Pancreas (tissue), 10 donors: Measurements from ENCODE around the gene C10orf71. TPM values are rescaled to one million over a fixed set of nuclear protein-coding genes. Genes with fewer than 3 reads are reported as not detected.

Experiments used
- ATAC-seq, 4 donors: fragments of 200-7000 bp; cut with Tn5 transposase; one replicate each; pipeline versions ENCODE4 v1.8.0 to v1.9.1; 2020; ENCODE audit warnings: mild to moderate bottlenecking in 4 of 4, moderate library complexity in 4 of 4
- DNase-seq, 6 donors: peaks; one replicate each; pipeline ENCODE4 v3.0.0-alpha.2; 2020
- FAIRE-seq: peaks from 2 replicates; lab custom pipeline; 2012; peaks lifted over from hg19 to GRCh38; lab: Jason Lieb, UNC
- H3K27ac ChIP-seq, 4 donors: fragments of 200-600 bp; sonication (generic); 1 replicate in 3 of 4; 2 replicates in 1 of 4; pipeline versions ENCODE4 v1.5.0 to v1.8.0; 2020
- H3K27me3 ChIP-seq, 4 donors: fragments of 200-600 bp; one replicate each; pipeline ENCODE4 v1.8.0; 2021
- H3K36me3 ChIP-seq, 3 donors: fragments of 200-600 bp; sonication (generic) in 1 of 3; one replicate each; pipeline versions ENCODE4 v1.5.0 to v1.8.0; 2020 to 2021
- H3K4me1 ChIP-seq, 3 donors: fragments of 200-600 bp; one replicate each; pipeline ENCODE4 v1.8.0; 2021
- H3K4me3 ChIP-seq, 4 donors: fragments of 200-600 bp; sonication (generic) in 2 of 4; one replicate each; pipeline versions ENCODE4 v1.5.0 to v1.8.0; 2020 to 2021
- H3K9me3 ChIP-seq, 4 donors: fragments of 200-600 bp; one replicate each; pipeline ENCODE4 v1.8.0; 2021
- WGBS, 2 donors: extraction: QIAGEN DNeasy Blood & Tissue Kit; methylation state at CpG; one replicate each; pipeline ENCODE4 v1.1.7; 2013; 5-methylcytosine and 5-hydroxymethylcytosine counted together
- intact Hi-C, 3 donors: fragments of 100-400 bp; cut with DNase I; formaldehyde crosslinking; loops; one replicate each; pipeline versions ENCODE4 v1.11.1 to v1.14.2; 2022
- polyA plus RNA-seq, 2 donors: library from polyadenylated mRNA; stranded (reverse); fragments of 200-250 nt; gene quantifications; one replicate each; pipeline ENCODE4 v1.2.3, GENCODE V29; 2013
- total RNA-seq, 6 donors: library from RNA; stranded (reverse); fragmentation: NEBNext Ultra II Directional in 4 of 6; extraction: Animal tissue kit (Norgen Biotek cat#: 25700) in 4 of 6; gene quantifications; one replicate each; pipeline versions ENCODE4 v1.2.1 to v1.2.4, GENCODE V29; 2021 to 2023
- TF ChIP-seq, protein P1 (sequence below), 4 donors: fragments of 200-600 bp; sonication (generic) in 3 of 4; IDR thresholded peaks; one replicate each; pipeline versions ENCODE4 v1.5.0 to v1.8.0; 2021; ENCODE audit warnings: antibody characterized with exemption in 4 of 4
- donor health status: healthy with polysubstance abuse.
- donor health status: DM: no; HTN: no; CAD: no; lungs with moderate emphysema.
- donor health status: DM: no; HTN: no; CAD: no.
- donor health status: control.
- donor health status: control.
- donor health status: Bipolar disorder and iron deficiency.
- donor health status: DM: yes; HTN: yes; CAD: no.
- donor health status: DM: no; HTN: no; CAD: no.
- donor health status: DM: no; HTN: no; CAD: no.
- donor health status: DM: yes; HTN: yes; CAD: no.

C10orf71 gene
- total and polyA plus RNA-seq, 8 donors: 0.07 to 2.6 (median 0.50) TPM

DNA sequence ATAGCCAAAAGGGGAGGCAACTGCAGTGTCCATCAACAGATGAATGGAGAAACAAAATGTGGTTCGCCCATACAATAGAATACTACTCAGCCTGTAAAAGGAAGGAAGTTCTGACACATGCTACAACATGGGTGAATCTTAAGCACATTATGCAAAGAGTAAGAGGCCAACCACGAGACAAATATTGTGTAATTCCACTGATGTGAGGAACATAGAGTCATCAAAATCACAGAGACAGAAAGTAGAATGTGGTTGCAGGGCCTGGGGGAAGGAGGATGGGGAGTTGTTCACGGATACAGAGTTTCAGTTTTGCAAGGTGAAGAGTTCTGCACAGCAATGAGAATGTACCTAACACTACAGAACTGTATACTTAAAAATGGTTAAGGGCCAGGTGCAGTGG lies 13.7 kb upstream of the C10orf71 start:
- no peak overlapping the region for H3K27ac ChIP-seq
- H3K9me3 ChIP-seq: no peaks in the 10 kb centered on the region
- ATAC-seq: peak in 2 of 4 donors; percentile 67 to 70
- TF ChIP-seq, protein P1, sequence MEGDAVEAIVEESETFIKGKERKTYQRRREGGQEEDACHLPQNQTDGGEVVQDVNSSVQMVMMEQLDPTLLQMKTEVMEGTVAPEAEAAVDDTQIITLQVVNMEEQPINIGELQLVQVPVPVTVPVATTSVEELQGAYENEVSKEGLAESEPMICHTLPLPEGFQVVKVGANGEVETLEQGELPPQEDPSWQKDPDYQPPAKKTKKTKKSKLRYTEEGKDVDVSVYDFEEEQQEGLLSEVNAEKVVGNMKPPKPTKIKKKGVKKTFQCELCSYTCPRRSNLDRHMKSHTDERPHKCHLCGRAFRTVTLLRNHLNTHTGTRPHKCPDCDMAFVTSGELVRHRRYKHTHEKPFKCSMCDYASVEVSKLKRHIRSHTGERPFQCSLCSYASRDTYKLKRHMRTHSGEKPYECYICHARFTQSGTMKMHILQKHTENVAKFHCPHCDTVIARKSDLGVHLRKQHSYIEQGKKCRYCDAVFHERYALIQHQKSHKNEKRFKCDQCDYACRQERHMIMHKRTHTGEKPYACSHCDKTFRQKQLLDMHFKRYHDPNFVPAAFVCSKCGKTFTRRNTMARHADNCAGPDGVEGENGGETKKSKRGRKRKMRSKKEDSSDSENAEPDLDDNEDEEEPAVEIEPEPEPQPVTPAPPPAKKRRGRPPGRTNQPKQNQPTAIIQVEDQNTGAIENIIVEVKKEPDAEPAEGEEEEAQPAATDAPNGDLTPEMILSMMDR (IDR thresholded peaks at IDR 0.05): no peak
- H3K4me1 ChIP-seq: no peaks in the 10 kb centered on the region
- no peaks in the 10 kb centered on the region for H3K36me3 ChIP-seq
- FAIRE-seq: no peak
- no peak overlapping the region for H3K4me3 ChIP-seq
- peak in 1 of 6 donors; percentile 15 for DNase-seq
- intact Hi-C loops: no loop called here
- WGBS, 2 donors: 73 to 75% methylated on average over 3 of the region's 3 CpGs
- H3K27me3 ChIP-seq: peaks cover 0 to under 1% (median 0%) of the 10 kb centered on the region in 4 donors

DNA sequence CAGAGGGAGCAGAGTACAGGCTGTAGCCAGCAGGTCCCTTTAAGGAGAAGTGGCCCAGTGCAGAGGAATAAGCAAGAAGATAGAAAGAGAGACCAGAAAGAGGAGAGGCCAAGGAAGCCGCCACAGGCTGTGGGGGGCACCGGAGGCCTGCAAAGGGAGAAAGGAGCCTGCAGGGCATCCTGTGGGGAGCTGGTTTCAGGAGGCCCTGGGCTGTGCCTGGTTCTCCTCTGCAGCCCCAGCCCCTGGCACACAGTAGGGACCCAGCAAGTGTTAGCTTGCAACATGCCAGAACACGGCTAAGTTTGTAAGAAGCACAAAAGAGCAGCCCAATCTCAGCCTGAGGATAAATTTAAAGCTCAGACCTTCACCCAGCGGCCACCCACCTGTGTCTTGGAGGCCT lies 12.3 kb upstream of the C10orf71 start:
- FAIRE-seq: no peak
- H3K27ac ChIP-seq: no peak overlapping the region
- H3K9me3 ChIP-seq: no peaks in the 10 kb centered on the region
- H3K27me3 ChIP-seq: no peaks in the 10 kb centered on the region
- WGBS, 2 donors: 87 to 89% methylated on average over 4 of the region's 4 CpGs
- no peaks in the 10 kb centered on the region for H3K36me3 ChIP-seq
- DNase-seq: peak in 1 of 6 donors; percentile 5
- ATAC-seq: no peak
- H3K4me1 ChIP-seq: no peaks in the 10 kb centered on the region
- intact Hi-C loops: no loop called here
- TF ChIP-seq, protein P1 (IDR thresholded peaks at IDR 0.05): no peak
- no peak overlapping the region for H3K4me3 ChIP-seq

DNA sequence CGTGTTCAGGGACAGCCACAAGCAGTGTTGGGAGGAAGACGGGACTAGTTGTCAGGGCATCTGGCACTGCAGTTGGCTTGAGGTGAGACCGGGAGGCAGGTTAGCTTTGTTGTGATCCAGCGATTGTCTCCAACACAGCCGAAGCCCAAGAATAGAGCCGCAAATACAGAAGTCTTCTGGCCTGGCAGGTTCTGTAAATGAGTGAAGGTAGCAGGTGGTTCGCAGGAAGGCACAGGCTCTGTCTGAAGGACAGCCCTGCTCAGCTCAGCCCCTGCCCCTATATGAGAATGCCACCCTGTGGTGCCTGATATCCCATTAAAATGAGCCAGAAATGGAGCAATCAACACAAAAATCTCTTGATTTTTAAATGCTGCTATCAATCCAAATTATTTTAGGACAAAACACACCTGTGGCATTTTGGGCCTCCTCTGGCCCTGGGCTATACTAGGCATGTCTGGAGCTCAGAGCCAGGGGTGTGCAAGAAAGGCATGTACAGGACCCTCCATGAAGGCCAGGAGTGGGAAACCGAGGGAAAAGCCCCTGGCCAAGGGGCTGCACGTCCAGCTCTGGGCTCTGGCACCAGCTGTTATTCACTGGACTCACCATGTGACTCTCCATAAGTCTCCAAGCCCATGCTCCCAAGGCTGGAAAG lies 11.2 kb upstream of the C10orf71 start:
- TF ChIP-seq, protein P1 (IDR thresholded peaks at IDR 0.05): no peak
- Histone ChIP-seq H3K4me3 (no peak overlapping the region), H3K9me3 (no peaks in the 10 kb centered on the region), H3K27me3 (no peaks in the 10 kb centered on the region), H3K36me3 (no peaks in the 10 kb centered on the region), H3K4me1 (no peaks in the 10 kb centered on the region), H3K27ac (no peak overlapping the region)
- WGBS, 2 donors: 69 to 76% methylated on average over 8 of the region's 9 CpGs
- FAIRE-seq: no peak
- intact Hi-C loops: no loop called here
- ATAC-seq: no peak
- DNase-seq: peak in 1 of 6 donors; percentile 3

DNA sequence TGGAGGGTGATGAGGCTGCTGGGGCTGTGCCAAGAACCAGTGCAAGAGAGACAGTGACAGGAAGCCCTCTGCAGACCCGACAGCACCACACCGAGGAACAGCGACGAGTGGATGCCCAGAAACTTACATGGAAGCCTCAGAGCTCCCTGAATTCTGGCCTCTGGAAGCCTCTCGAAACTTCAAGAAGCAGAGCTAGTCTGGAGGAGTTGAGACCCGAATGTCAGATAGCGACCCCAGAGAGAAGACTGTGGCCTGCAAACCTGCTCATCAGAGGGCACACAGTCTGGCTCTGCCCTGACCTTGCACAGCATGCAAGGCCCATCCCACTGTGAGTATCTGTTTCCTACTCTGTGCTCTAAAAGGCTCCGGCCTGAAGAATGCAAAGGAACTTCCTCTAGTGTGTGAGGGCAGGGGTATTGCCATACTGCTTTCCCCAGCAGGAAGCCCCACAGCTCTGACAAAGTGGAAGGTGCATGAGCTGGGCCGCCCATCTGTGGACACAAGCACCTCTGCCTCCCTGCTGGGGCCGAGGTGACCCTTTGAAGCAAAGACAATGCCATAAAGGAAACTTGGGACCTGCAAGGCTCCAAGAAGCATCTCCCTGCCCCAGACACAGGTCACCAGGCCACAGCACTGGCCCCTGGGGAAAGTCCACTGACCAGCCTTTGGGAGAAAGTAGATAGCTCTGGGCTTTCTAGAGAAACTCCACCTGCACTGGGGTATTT lies 10.5 kb upstream of the C10orf71 start:
- intact Hi-C loops: no loop called here
- Histone ChIP-seq H3K9me3 (no peaks in the 10 kb centered on the region), H3K4me1 (no peaks in the 10 kb centered on the region), H3K36me3 (no peaks in the 10 kb centered on the region), H3K27ac (no peak overlapping the region), H3K27me3 (no peaks in the 10 kb centered on the region), H3K4me3 (no peak overlapping the region)
- TF ChIP-seq, protein P1 (IDR thresholded peaks at IDR 0.05): no peak
- FAIRE-seq (no peak), DNase-seq (no peak), ATAC-seq (no peak)
- 73 to 78% methylated on average over 10 of the region's 10 CpGs for WGBS, 2 donors

DNA sequence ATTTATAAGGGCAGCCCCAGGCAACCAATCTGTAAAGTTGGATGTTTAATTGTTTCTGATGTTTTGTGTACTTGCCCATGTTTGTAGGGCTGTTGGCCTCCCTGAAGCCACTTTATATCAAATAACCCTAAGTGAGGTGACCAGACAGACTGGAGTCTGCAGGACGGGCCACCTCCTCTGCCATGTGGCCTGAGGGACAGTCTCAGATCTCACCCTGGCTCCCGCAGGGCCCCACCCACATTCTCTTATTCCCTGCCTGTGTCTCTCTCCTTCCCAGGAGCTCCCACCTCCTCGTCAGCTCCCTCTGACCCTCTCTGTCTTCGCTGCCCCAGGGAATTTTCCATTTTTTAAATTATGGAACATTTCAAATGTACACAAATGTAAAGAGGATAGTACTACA lies 9.5 kb upstream of the C10orf71 start:
- intact Hi-C loops: no loop called here
- H3K27ac ChIP-seq: no peak overlapping the region
- 45 to 56% methylated on average over 4 of the region's 4 CpGs for WGBS, 2 donors
- no peaks in the 10 kb centered on the region for H3K4me1 ChIP-seq
- no peaks in the 10 kb centered on the region for H3K36me3 ChIP-seq
- FAIRE-seq: no peak
- DNase-seq: no peak
- TF ChIP-seq, protein P1 (IDR thresholded peaks at IDR 0.05): no peak
- no peaks in the 10 kb centered on the region for H3K27me3 ChIP-seq
- ATAC-seq: no peak
- no peak overlapping the region for H3K4me3 ChIP-seq
- no peaks in the 10 kb centered on the region for H3K9me3 ChIP-seq
